Transverse colon (tissue), 4 donors: ENCODE data around the gene UHRF1. TPM values are rescaled to one million over a fixed set of nuclear protein-coding genes. Genes with fewer than 3 reads are reported as not detected.

Experiments used
- DNase-seq: peaks from one replicate; pipeline ENCODE4 v3.0.0-alpha.2; 2019
- H3K27ac ChIP-seq, 4 donors: fragments of 200-600 bp; sonication (generic); 2 replicates each; pipeline ENCODE4 v1.5.1; 2016 to 2018; ENCODE audit warnings: inconsistent platforms in 4 of 4
- H3K27me3 ChIP-seq: fragments of 200-600 bp; sonication (generic); 2 replicates; pipeline ENCODE4 v1.5.1; 2017; ENCODE audit warnings: inconsistent platforms
- H3K36me3 ChIP-seq, 4 donors: fragments of 200-600 bp; sonication (generic); 2 replicates each; pipeline ENCODE4 v1.5.1; 2017 to 2019; ENCODE audit warnings: inconsistent platforms in 4 of 4
- H3K4me1 ChIP-seq, 4 donors: fragments of 200-600 bp; sonication (generic); 2 replicates each; pipeline ENCODE4 v1.5.1; 2017 to 2020; ENCODE audit warnings: inconsistent platforms in 4 of 4
- H3K4me3 ChIP-seq, 4 donors: fragments of 200-600 bp; sonication (generic); 1 replicate in 1 of 4; 2 replicates in 3 of 4; pipeline versions ENCODE4 v1.5.1 to v1.6.1; 2017 to 2019; ENCODE audit warnings: inconsistent platforms in 4 of 4
- H3K9me3 ChIP-seq, 2 donors: fragments of 200-600 bp; sonication (generic); 2 replicates each; pipeline ENCODE4 v1.5.1; 2017 to 2019; ENCODE audit warnings: inconsistent platforms in 2 of 2
- CTCF ChIP-seq, 5 experiments: fragments of 200-600 bp in 3 of 5; fragments of 450-650 bp in 2 of 5; sonication (generic) in 3 of 5; IDR thresholded peaks; 1 replicate in 2 of 5; 2 replicates in 3 of 5; pipeline ENCODE4 v1.5.1; 2016 to 2017; ENCODE audit warnings: antibody characterized with exemption in 5 of 5, inconsistent platforms in 3 of 5, mild to moderate bottlenecking in 2 of 5, moderate library complexity in 1 of 5
- EP300 ChIP-seq: sonication (generic); formaldehyde crosslinking; IDR thresholded peaks from one replicate; pipeline ENCODE4 v1.6.1; 2017; ENCODE audit warnings: antibody characterized with exemption, low read depth
- POLR2A ChIP-seq: fragments of 450-650 bp; IDR thresholded peaks from one replicate; pipeline ENCODE4 v1.6.1; 2016; ENCODE audit warnings: antibody characterized with exemption, mild to moderate bottlenecking, moderate library complexity
- POLR2AphosphoS5 ChIP-seq, 3 donors: sonication (generic); formaldehyde crosslinking; IDR thresholded peaks; one replicate each; pipeline ENCODE4 v1.6.1; 2016; ENCODE audit warnings: antibody characterized with exemption in 3 of 3
- WGBS, 2 donors: methylation state at CpG; one replicate each; pipeline ENCODE4 v1.1.5; 2018; ENCODE audit warnings: low coverage in 1 of 2; 5-methylcytosine and 5-hydroxymethylcytosine counted together
- in situ Hi-C, 4 donors: fragments of 200-750 bp; cut with MboI; loops; one replicate each; pipeline versions ENCODE4 v1.15.0 to v1.15.1; 2017; ENCODE audit warnings: low sequenced_read_pairs in 3 of 4, low pct_ligation_motif_present in 1 of 4, low pct_unique_long_range_greater_than_20kb in 1 of 4
- intact Hi-C: fragments of 100-400 bp; cut with DNase I; formaldehyde crosslinking; loops from one replicate; pipeline ENCODE4 v1.15.1; 2023; ENCODE audit warnings: low total_unique reads
- small RNA-seq, 4 donors: library from RNA; depleted of rRNA; stranded (forward); fragments of <200 nt; gene quantifications; one replicate each; pipeline ENCODE3, GENCODE V24; 2016
- total RNA-seq, 4 donors: library from RNA; depleted of rRNA; stranded (reverse); fragments of >200 nt; gene quantifications; one replicate each; pipeline ENCODE4 v1.1.0, GENCODE V29; 2016

The UHRF1 gene
- total RNA-seq, 4 donors from 2014 or later, result 2.9 to 41.2 (median 12.0) TPM

GRCh38 chr19:5006201-5006600, 96.9 kb downstream of the UHRF1 start:
- no peak overlapping the region for H3K27ac ChIP-seq
- H3K27me3 ChIP-seq, result no peaks in the 10 kb centered on the region
- no peak overlapping the region for H3K4me3 ChIP-seq
- H3K4me1 ChIP-seq, result peaks cover 0 to 14% (median 10%) of the 10 kb centered on the region in 4 donors
- intact Hi-C loops (loop anchor here (1.0 kb wide), 1 partner anchor 30 kb away; no protein-coding TSS in a partner anchor), in situ Hi-C loops (no loop called here)
- WGBS, 2 donors, result 75 to 80% methylated on average over 1 to 10 of the region's 10 CpGs
- H3K36me3 ChIP-seq, result no peaks in the 10 kb centered on the region
- H3K9me3 ChIP-seq, result no peaks in the 10 kb centered on the region
- no peak for DNase-seq
- TF ChIP-seq CTCF (IDR thresholded peaks at IDR 0.05), result no peak
- no peak for TF ChIP-seq EP300
- no peak for TF ChIP-seq POLR2A
- no peak for TF ChIP-seq POLR2AphosphoS5 (IDR thresholded peaks at IDR 0.05)

GRCh38 chr19:5006821-5007220, 97.5 kb downstream of the UHRF1 start:
- no peak for DNase-seq
- intact Hi-C loops, result loop anchor here (1.0 kb wide), 1 partner anchor 31 kb away; no protein-coding TSS in a partner anchor
- Histone ChIP-seq H3K27ac (no peak overlapping the region), H3K27me3 (no peaks in the 10 kb centered on the region), H3K36me3 (no peaks in the 10 kb centered on the region), H3K4me1 (peaks cover 0 to 10% (median 8%) of the 10 kb centered on the region in 4 donors), H3K4me3 (no peak overlapping the region), H3K9me3 (no peaks in the 10 kb centered on the region)
- WGBS, 2 donors, result 90 to 100% methylated on average over 2 to 13 of the region's 13 CpGs
- TF ChIP-seq POLR2AphosphoS5 (IDR thresholded peaks at IDR 0.05) (no peak), EP300 (no peak), POLR2A (no peak), CTCF (IDR thresholded peaks at IDR 0.05) (no peak)
- in situ Hi-C loops, result no loop called here

Small RNAs within 50 kb of the gene (small RNA-seq; reads per million reads assigned to genes)
- 0 reads per million in 4 donors for gene MIR4747

Other genes starting within 250 kb of the UHRF1 start
- gene MYDGF, start 239.2 kb upstream of the UHRF1 start, total RNA-seq, result 10 to 100 TPM in 2 of 4 donors, 1 to 10 TPM in 2; 3.6 to 44.5 (median 22.0) TPM
- 100 to 1,000 TPM in 2 of 4 donors, 10 to 100 TPM in 2; 74.1 to 320 (median 103) TPM for gene DPP9, start 185.7 kb upstream of the UHRF1 start, total RNA-seq
- gene FEM1A, start 117.8 kb upstream of the UHRF1 start, total RNA-seq, result 10 to 100 TPM; 13.3 to 63.5 (median 15.5) TPM
- 10 to 100 TPM; 17.7 to 66.6 (median 20.8) TPM for gene TICAM1, start 77.8 kb upstream of the UHRF1 start, total RNA-seq
- gene PLIN3, start 41.8 kb upstream of the UHRF1 start, total RNA-seq, result 10 to 100 TPM; 27.5 to 85.5 (median 77.1) TPM
- 1 to 10 TPM in 1 of 4 donors, not detected in 3; 1.3 TPM for gene ARRDC5, start 6.6 kb upstream of the UHRF1 start, total RNA-seq
- gene KDM4B, start 59.6 kb downstream of the UHRF1 start, total RNA-seq, result 10 to 100 TPM; 26.6 to 84.2 (median 39.9) TPM